Measurements from ENCODE around the gene LEFTY2. TPM values are rescaled to one million over a fixed set of nuclear protein-coding genes. Genes with fewer than 3 reads are reported as not detected.

LEFTY2 gene
- total and polyA plus RNA-seq, 9 of the 15 experiments (the other 6 are each of a cell fraction or from before 2014, with no cell fraction given) = 0.04 to 0.14 TPM; not detected in 7

GRCh38 chr1:225923692-225924555 lies 17.1 kb downstream of the LEFTY2 start, which contains the start of gene PYCR2 (continued):
- TF ChIP-seq CUX1 (CRISPR knock-in tag; IDR thresholded peaks at IDR 0.05) = no peak
- TF ChIP-seq HMBOX1 (IDR thresholded peaks at IDR 0.05) = no peak
- TF ChIP-seq SRSF3 (IDR thresholded peaks at IDR 0.05; ENCODE audit: insufficient read depth, low read length) = peak; percentile 70; the same call in 1 of the 2 replicates
- TF ChIP-seq, protein P1, sequence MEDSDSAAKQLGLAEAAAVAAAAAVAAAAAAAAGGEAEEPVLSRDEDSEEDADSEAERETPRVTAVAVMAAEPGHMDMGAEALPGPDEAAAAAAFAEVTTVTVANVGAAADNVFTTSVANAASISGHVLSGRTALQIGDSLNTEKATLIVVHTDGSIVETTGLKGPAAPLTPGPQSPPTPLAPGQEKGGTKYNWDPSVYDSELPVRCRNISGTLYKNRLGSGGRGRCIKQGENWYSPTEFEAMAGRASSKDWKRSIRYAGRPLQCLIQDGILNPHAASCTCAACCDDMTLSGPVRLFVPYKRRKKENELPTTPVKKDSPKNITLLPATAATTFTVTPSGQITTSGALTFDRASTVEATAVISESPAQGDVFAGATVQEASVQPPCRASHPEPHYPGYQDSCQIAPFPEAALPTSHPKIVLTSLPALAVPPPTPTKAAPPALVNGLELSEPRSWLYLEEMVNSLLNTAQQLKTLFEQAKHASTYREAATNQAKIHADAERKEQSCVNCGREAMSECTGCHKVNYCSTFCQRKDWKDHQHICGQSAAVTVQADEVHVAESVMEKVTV (CRISPR knock-in tag; IDR thresholded peaks at IDR 0.05) = 0 out of 2 replicates have a peak, but pooled peaks have one; percentile 30
- no peak for TF ChIP-seq ZNF146 (CRISPR knock-in tag; IDR thresholded peaks at IDR 0.05; ENCODE audit: unreplicated experiment)
- peak; percentile 58; the same call in 1 of the 2 replicates for TF ChIP-seq HDGF (IDR thresholded peaks at IDR 0.05)
- TF ChIP-seq RBM15 (IDR thresholded peaks at IDR 0.05; ENCODE audit: insufficient read depth, low read length) = no peak
- TF ChIP-seq GTF2E2 (tag; IDR thresholded peaks at IDR 0.05) = peak; percentile 49; the same call in 1 of the 2 replicates
- TF ChIP-seq NFIX (CRISPR knock-in tag; IDR thresholded peaks at IDR 0.05; ENCODE audit: low read depth) = no peak
- TF ChIP-seq ZNF121 (CRISPR knock-in tag; conservative IDR thresholded peaks at IDR 0.05) = no peak
- no peak for TF ChIP-seq ZNF217 (CRISPR knock-in tag; IDR thresholded peaks at IDR 0.05)
- TF ChIP-seq ZKSCAN1 (IDR thresholded peaks at IDR 0.05; ENCODE audit: low read depth, low read length) = peak; percentile 38; the same call in 1 of the 2 replicates
- no peak for TF ChIP-seq FOXM1 (IDR thresholded peaks at IDR 0.05; ENCODE audit: low read depth)
- 0 out of 2 replicates have a peak, but pooled peaks have one; percentile 52 for TF ChIP-seq FOXM1 (CRISPR knock-in tag; IDR thresholded peaks at IDR 0.05; ENCODE audit: low read depth)
- TF ChIP-seq POLR2H (tag; IDR thresholded peaks at IDR 0.05; ENCODE audit: low read depth) = peak; percentile 90
